KG1 (cell line): Measurements from ENCODE around the gene USP10.
A peak's percentile ranks its signal among the peaks of the same experiment; 100 is the strongest.

Experiments used
- DNase-seq: peaks from one replicate; lab custom pipeline; 2025; lab: John Stamatoyannopoulos, UW

Gene USP10, protein sequence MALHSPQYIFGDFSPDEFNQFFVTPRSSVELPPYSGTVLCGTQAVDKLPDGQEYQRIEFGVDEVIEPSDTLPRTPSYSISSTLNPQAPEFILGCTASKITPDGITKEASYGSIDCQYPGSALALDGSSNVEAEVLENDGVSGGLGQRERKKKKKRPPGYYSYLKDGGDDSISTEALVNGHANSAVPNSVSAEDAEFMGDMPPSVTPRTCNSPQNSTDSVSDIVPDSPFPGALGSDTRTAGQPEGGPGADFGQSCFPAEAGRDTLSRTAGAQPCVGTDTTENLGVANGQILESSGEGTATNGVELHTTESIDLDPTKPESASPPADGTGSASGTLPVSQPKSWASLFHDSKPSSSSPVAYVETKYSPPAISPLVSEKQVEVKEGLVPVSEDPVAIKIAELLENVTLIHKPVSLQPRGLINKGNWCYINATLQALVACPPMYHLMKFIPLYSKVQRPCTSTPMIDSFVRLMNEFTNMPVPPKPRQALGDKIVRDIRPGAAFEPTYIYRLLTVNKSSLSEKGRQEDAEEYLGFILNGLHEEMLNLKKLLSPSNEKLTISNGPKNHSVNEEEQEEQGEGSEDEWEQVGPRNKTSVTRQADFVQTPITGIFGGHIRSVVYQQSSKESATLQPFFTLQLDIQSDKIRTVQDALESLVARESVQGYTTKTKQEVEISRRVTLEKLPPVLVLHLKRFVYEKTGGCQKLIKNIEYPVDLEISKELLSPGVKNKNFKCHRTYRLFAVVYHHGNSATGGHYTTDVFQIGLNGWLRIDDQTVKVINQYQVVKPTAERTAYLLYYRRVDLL

DNA sequence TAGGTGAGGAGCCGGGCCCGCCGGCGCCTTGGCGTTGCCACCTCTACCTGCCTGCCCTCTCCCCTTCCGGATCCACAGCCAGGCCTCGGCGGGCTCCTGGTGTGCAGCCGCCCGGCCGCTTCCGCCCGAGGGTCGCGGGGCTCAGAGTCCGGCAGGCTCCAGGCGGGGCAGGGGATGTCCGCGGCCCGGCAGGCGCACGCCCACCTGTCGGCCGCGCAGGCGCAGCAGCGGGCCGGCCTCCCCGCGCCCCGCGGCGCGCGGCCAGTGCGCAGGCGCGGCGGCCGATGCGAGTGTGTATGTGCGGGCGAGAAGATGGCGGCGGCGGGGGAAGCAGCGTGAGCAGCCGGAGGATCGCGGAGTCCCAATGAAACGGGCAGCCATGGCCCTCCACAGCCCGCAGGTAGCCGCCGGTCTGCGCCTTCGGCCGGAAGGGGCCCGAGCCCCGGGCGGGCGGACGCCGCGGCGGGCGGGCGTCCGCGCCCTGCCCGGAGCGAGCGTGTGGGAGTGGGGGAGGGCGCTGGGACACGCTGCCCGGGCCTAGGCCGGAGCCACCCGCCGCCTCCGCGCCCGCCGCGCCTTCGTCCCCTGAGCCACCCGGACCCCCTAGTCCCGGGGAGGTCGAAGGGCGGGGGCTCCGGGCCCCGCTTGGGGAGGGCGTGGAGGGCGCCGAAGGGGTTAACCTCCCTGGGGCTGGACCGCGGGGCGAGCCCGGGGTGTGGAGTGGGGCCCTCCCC, at the start of gene USP10:
Gene USP10, plus strand, starts transcription at position 289 of the 734 bp plus-strand sequence. Its CDS starts 91 bp downstream, at position 380.
- peak; percentile 45 for DNase-seq

DNA sequence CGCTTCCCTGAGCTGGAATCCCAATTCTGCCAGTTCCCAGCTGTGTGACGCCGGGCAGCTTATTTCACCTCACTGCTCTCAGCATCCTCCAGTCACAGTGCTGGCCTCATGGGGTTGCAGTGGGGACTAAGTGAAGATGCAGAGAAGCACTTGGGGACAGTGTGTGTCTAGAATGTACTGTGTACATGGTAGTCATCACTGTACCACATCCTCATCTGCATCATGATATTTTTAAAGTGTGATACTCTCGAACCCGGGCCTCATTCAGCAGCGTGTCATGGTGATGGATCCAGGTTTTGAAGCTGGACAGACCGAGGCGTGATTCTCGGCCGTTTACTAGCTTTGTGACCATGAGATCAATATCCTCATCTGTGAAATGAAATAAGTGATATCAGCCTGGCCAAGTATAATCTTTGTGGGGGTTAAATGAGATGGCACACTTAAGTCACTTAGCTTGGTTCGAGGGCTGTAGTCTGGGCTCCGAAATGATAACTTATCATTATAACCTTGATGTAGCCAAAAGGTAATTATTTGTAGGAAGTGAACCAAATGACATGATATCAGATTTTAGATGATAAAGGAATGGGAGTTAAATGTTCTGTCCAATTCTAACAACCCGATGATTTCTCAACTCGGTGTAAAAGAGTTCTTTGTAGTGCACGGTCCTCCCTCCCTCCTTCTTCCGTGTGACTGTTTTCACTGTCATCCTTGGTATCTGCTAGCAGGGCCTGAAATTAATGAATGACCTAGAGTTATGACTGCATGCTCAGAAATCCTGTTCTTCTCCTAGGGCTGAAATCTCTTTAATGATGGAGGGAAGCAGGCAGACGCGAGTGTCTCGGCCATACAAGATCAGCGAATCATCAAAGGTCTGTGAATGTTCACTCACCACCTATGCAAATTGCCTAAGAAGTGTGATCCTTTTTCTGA, 49.5 kb upstream of the USP10 start:
- no peak for DNase-seq

DNA sequence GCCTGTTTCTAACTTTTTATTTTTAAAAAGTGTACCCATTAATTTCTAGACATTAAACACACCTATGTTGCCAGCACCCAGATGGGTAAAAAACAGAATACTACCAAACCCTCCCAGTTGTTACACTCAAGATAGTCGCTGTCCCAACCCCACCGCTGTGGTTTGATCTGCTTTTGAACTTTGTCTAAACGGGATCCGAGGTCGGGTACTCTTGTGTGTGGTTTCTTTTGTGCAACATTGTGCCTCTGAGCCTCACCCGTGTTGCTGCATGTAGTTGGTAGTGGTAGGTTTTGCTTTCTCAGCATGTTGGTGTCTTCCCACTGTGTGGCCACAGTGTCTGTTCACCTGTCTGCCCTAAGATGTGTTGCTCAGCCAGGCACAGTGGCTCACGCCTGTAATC, 47.2 kb upstream of the USP10 start:
- DNase-seq, result no peak

DNA sequence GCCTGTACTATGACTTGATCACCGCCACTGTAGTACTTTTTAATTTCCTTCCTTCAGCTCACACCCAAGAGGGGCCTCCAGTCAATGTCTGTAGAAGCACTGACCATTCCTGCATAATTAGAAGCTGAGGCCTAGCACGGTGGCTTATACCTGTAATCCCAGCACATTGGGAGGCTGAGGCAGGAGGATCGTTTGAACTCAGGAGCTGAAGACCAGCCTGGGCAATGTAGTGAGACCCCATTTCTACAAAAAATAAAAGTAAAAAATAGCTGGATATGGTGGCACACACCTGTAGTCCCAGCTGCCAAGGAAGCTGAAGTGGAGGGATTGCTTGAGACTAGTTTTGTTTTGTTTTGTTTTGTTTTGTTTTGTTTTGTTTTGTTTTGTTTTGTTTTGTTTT, 45.6 kb upstream of the USP10 start:
- DNase-seq, result no peak

DNA sequence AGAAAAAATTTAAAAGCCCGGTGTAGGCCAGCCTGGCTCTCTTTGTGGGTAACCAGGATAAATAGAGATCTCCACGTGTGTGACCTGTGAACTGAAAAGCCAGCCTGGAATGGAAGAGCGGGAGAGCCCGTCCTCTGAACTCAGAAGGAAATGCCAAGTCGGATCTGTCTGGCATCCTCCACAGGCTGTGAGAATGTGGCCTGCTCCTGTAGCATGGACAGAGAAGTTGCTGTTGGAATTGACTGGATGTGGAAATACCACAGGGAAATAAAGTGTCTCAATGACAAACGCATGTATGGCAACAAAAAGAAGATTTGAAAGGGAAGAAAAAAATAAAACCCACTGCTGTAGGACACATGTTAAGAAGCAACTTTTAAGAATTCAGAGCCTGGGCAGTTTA, 44.8 kb upstream of the USP10 start:
- no peak for DNase-seq

DNA sequence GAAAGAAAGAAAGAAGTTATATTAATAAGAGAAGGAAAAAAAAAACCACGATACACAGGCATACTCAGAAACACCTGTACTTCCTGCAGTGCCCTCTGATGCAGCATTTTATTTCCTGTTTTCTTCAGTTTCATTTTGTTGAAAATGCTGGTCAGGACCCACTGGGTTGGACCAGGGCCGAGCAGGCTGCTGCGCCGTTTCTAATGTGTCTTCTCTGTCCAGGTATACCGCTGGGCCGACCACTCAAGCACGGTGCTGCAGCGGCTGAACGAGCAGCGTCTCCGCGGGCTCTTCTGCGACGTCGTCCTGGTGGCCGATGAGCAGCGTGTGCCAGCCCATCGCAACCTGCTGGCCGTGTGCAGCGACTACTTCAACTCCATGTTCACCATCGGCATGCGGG, 43.2 kb upstream of the USP10 start:
- no peak for DNase-seq

DNA sequence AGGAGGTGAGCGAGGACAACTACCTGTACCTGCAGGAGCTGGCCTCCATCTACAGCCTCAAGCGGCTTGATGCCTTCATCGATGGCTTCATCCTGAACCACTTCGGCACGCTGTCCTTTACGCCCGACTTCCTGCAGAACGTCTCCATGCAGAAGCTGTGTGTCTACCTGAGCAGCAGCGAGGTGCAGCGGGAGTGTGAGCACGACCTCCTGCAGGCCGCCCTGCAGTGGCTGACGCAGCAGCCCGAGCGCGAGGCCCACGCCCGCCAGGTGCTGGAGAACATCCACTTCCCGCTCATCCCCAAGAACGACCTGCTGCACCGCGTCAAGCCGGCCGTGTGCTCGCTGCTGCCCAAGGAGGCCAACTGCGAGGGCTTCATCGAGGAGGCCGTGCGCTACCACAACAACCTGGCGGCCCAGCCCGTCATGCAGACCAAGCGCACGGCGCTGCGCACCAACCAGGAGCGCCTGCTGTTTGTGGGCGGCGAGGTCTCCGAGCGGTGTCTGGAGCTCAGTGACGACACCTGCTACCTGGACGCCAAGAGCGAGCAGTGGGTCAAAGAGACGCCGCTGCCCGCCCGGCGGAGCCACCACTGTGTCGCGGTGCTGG, 42.5 kb upstream of the USP10 start:
- DNase-seq, result no peak

DNA sequence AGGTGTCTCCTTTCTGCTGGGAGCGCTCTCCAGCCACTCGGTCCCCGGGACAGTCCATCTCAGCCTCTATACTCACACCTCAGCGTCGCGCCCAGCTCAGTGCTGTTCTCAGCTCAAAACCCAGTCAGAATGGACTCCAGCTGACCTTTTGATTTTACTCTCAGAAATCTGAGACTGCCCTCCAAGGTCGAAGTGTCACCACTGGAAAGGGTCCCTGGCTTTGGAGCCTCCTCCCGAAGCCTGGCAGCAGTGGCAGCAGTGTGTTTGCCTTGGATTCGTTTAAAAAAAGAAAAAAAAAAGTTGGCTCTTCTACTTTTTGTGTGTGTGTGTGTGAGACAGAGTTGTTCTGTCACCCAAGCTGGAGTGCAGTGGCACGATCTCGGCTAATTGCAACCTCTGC, 41.1 kb upstream of the USP10 start:
- no peak for DNase-seq

DNA sequence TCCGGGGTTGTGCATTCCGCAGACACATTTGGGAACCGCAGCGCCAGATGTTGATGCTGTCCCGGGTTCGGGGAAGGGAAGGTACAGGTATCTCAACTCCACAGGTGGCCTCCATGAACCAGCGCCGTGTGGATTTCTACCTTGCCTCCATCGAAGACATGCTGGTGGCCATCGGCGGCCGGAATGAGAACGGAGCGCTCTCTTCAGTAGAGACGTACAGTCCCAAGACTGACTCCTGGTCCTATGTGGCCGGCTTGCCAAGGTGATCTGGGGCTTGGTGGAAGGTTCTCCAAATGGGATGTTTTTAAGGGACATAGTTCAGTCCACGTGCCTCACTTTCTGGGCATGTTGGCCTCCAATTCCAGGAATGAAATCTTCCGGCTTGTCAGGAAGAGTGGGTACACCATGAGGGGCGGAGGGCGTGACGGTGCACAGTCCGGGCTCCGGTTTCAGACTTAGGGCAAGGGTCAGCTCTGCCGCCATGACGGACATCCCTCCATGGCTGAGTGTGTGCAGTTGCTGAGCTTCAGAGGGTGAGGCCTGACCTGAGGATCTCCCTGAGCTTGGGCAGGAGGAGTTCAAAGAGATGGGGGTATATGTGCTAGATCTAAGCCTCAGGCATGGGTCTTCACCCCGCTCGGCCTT, 40.0 kb upstream of the USP10 start:
- no peak for DNase-seq

DNA sequence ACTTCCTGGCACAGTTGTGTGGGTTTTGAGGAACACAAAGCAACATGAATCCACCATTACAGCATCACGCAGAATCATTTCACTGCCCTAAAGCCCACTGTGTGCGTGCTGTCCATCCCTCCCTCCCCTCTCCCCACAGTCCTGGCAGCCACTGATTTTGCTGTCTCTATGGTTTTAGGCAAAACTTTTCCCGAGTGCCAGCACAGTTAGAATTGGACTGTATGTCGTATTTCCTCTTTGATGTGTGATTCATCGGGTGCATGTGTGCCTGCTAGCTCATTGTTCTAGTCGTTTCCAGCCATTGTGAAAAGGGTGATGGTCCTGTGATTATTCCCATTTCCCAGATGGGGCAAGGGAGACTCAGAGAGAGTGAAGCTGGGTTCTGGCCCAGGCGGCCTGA, 38.8 kb upstream of the USP10 start:
- DNase-seq, result no peak

DNA sequence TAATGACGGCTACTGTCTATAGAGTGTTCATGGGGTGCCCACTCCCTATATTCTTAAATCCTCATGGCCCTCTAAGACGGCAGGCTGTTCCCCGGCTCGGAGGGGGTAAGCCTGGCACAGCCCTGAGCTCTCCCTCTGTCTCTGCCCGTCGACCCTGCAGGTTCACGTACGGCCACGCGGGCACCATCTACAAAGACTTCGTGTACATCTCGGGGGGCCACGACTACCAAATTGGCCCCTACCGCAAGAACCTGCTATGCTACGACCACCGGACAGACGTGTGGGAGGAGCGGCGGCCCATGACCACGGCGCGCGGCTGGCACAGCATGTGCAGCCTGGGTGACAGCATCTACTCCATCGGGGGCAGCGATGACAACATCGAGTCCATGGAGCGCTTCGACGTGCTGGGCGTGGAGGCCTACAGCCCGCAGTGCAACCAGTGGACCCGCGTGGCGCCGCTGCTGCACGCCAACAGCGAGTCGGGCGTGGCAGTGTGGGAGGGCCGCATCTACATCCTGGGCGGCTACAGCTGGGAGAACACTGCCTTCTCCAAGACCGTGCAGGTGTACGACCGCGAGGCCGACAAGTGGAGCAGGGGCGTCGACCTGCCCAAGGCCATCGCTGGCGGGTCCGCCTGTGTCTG, 38.3 kb upstream of the USP10 start:
- DNase-seq, result no peak

DNA sequence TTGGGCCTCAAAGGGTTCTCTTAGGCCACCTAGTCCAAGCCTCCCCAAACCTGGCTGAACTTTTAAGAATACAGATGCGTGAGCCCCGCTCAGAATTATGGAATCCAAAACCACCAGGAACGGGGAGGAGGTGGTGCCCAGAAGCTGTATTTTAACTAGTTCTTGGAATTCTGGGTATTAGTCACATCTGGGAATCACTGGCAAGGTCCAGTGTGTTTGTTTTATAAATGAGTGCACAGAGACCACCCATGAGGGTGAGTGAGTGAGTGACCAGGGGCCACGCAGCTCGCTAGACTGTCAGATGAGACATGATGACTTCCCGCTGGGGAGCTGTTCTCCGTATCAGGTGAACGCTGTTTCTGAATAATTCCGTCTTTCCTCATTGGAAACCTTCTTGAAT, 37.3 kb upstream of the USP10 start:
- no peak for DNase-seq

DNA sequence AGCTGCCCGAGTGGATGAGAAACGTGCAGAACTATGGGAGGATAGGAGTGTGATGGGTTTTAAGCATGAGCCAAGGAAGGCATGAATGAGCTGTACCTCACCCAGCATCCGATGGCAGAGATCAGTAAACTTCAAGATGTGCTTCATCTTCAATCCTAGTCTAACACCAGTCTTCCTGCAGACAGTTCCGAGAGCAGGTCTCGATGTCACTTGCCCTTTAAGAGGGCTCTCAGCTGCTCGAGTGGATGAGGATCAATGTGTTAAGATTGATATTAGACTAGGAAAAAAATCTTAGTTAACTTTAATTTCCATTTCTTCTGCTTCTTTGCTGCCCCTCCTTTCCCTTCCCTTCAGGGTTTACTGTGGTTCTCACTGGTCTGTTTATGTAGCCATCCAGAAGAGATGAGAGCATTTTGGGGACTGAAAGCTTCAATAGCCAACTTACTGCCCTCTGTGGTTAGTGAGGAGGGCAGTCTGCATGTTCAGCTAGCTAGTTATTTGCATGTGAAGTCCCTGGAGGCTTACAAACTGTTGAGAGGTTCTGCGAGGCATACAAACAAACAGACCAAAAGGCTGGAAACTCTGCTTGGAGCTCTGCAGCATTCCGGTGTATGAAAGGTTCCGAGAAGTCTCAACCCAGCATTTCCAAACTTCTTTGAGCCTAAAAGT, 36.2 kb upstream of the USP10 start:
- no peak for DNase-seq

DNA sequence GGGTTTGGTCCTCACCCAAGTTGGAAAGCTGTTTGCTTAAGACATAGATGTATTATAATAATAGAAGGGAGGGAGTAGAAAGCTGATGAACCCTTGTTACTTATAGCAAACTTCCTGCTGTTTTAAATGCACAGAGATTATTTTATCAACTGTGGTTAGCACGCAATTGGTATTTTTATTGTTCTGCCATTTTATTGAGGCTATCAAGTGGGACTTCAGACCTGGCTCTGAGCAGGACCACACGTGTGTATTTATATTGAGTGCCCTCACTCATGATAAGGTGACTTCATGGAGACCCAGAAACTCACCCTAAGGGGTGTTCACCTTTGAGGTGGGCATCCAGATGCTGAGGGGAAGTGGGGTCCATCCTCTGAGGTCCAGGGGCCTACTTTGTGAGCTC, 34.4 kb upstream of the USP10 start:
- DNase-seq, result no peak

DNA sequence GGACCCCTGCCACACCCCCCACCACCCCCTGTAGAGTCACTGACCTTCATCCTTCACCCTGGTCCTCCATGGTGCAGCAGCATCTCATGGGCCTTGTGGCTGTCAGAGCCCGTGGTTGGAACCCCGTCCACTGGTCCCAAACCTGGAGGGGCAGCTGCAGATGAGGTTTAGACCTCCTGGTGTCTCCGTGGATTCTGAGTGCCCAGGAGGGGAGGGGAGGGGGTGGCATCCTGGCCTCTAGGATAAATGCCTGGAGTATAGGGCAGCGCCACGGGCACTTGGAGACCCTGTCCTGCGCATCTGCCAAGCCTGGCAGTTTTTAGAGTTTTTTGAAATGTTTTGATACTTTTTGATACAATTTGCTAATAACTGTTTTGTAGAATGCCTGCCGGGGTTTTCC, 34.0 kb upstream of the USP10 start:
- DNase-seq, result no peak

DNA sequence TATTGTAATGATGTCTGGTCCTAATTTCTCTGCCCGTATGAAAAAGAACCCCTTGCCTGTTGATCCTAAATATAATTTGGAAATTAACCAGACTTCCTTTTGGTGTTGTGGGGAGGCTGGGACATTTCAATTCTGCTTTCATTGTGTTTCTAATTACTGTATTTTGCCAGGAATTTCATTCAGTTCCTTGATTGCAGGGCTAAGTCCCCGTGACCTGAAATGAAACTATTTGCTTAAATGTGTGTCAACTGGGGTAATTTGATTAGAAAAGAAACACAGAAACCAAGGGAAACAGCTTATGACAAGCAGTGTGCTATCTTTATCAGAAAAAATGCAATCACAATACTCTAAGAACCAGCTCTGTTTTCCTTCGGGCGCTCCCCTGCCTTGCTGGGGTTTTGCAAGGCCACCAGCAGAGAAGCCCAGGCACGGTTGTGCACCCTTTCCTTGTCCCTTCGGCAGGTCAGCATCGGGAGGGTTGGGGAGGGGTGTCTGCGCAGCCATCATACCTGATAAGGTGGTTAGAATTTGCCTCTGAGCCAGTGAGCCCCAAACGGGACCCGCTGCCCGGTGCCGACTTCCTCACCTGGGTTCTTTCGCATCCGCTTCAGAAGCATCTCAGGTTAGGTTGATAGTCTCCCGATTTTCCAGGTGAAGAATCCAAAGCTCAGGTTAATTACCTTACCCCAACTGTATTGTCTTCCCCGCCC, 32.0 kb upstream of the USP10 start:
- no peak for DNase-seq

DNA sequence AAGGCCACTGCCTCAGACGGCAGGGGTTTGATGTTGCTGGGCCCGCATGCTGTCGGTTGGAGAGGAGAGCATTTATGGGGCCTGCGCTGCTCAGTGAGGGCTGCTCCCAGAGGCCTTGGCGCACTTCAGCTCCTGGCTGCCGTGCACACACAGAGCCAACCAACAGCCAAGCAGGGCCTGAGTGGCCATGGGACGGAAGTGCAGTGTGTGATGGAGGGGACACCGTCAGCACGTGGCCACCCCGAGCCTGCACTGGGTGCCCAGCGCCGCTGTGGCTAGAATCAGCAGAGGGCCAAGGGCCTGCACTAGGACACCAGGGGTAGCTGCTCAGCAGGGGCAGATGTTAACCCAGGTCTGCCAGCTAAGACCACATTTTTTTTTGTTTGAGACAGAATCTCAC, 29.7 kb upstream of the USP10 start:
- no peak for DNase-seq

DNA sequence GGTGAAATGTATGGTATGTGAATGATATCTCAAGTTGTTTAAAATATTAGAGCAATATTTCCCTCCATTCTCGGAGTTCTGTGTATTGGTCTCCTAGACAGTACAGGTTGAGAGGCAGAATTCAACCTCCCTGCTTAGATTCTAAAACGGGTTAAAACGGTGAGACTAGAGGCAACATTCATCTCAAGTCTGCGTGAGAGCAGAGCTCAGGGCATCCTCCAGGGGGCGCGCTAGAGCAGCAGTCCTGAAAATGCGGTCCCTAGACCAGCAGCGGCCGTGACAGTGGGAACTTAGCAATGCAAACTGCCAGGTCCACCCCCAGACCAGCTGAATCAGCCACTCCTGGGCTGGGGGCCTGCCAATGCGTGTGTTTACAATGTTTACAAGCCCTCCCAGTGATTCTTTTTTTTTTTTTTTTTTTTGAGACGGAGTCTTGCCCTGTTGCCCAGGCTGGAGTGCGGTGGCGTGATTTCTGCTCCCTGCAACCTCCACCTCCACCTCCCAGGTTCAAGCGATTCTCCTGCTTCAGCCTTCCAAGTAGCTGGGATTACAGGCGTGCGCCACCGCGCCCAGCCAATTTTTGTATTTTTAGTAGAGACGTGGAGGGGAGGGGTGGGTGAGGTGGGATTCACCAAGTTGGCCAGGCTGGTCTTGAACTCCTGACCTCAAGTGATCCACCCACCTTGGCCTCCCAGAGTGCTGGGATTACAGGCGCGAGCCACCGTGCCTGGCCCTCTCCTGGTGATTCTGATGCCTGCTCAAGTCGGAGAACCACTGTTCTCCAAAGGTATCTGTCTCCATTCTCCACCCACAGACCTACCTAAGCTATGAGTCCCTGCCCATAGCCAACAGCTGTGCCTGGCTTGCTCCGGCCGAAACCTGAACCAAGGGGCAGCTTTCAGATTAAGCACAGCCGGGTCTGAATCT, 27.3 kb upstream of the USP10 start:
- peak; percentile 48 for DNase-seq
